Measurements from ENCODE around the gene S100A14. TPM values are rescaled to one million over a fixed set of nuclear protein-coding genes. Genes with fewer than 3 reads are reported as not detected.
A peak's percentile ranks its signal among the peaks of the same experiment; 100 is the strongest.

S100A14 gene
- total and polyA plus RNA-seq, 2 of the 4 experiments (the other 2 are of a cell fraction): 0.10 TPM; not detected in 1

DNA sequence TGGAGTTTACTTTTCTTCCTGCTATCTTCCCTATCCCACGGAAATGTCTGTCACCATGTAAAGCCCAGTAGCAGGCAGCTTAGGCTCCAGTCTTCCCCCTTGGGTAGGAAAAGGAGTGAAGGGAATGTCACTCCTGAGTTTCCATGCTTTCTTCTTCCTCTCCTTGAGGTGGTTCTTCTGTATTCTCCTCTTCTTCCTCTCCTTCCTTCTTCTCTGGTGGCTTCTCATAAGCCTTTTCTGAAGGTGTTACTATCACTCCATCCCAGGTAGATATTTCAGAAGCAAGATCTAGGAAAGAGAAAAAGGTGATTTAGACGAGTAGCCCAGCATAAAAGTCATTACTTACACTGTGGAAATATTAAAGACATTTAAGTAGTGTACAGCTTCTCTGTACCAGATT lies 46.1 kb upstream of the S100A14 start:
- dilution Hi-C loops (cut with HindIII; ENCODE audit: low sequenced_read_pairs, unreplicated experiment) (no loop called here), intact Hi-C loops (cut with micrococcal nuclease) (no loop called here), in situ Hi-C loops (cut with MboI; ENCODE audit: low sequenced_read_pairs) (no loop called here)
- no peaks in the 10 kb centered on the region; the same call in 1 of the 2 replicates for H3K9me1 ChIP-seq (ENCODE audit: insufficient read depth, low read length)
- no peak overlapping the region for H2AK9ac ChIP-seq (replicated peaks; ENCODE audit: low read depth, low read length, poor library complexity)
- H2AFZ ChIP-seq (replicated peaks; ENCODE audit: low read length, poor library complexity): no peak overlapping the region
- no peaks in the 10 kb centered on the region for H3K27me3 ChIP-seq (ENCODE audit: control insufficient read depth, insufficient read depth, low read length)
- no peak overlapping the region for H4K91ac ChIP-seq (ENCODE audit: insufficient read depth, low read depth, low read length)
- BruUV-seq (replicated peaks): TSS peak; percentile 88
- no peak overlapping the region for H3K4ac ChIP-seq (ENCODE audit: low read depth, low read length)
- H3K4me2 ChIP-seq (ENCODE audit: low read depth, low read length): no peak overlapping the region
- peaks cover 58% of the 10 kb centered on the region for H3K36me3 ChIP-seq (ENCODE audit: control insufficient read depth, insufficient read depth, low read length)
- no peak overlapping the region for H3K23ac ChIP-seq (ENCODE audit: low read depth, low read length)
- no peak overlapping the region for H4K8ac ChIP-seq (ENCODE audit: low read depth in 2 of 2, low read length in 2 of 2)
- no peak overlapping the region for H3K18ac ChIP-seq (ENCODE audit: low read depth, low read length)
- no peak for DNase-seq
- H4K5ac ChIP-seq (ENCODE audit: low read depth, low read length): no peak overlapping the region
- no peak overlapping the region for H3K14ac ChIP-seq (replicated peaks; ENCODE audit: low read depth, low read length)
- ATAC-seq (ENCODE audit: low read depth): no peak
- no peak overlapping the region for H2BK15ac ChIP-seq (ENCODE audit: low read depth, low read length)
- no peak overlapping the region for H3K27ac ChIP-seq (ENCODE audit: insufficient read depth, low read length)
- ChIA-PET CTCF (no interaction called here), POLR2A (ENCODE audit: unreplicated experiment) (no interaction called here)
- no peaks in the 10 kb centered on the region for H3K9me3 ChIP-seq (ENCODE audit: control insufficient read depth, insufficient read depth, low read length)
- no CpG with 5 or more reads among the region's 2 CpGs for WGBS, 2 experiments (ENCODE audit: extremely low coverage in 2 of 2, insufficient read length in 1 of 2)
- H2BK120ac ChIP-seq (ENCODE audit: low read depth, low read length): no peak overlapping the region
- no peak overlapping the region for H3K4me3 ChIP-seq (ENCODE audit: insufficient read depth, low read depth, low read length)
- no peak overlapping the region for H2BK5ac ChIP-seq (ENCODE audit: low read depth, low read length, poor library complexity, severe bottlenecking)
- peaks cover 3% of the 10 kb centered on the region for H3K4me1 ChIP-seq (ENCODE audit: control insufficient read depth, insufficient read depth, low read length)
- TF ChIP-seq FOS (IDR thresholded peaks at IDR 0.05; ENCODE audit: low read depth, low read length): no peak
- TF ChIP-seq SMC3 (IDR thresholded peaks at IDR 0.05; ENCODE audit: low read depth, low read length): no peak
- TF ChIP-seq BHLHE40 (IDR thresholded peaks at IDR 0.05; ENCODE audit: low read depth, low read length): no peak
- TF ChIP-seq, protein P1, sequence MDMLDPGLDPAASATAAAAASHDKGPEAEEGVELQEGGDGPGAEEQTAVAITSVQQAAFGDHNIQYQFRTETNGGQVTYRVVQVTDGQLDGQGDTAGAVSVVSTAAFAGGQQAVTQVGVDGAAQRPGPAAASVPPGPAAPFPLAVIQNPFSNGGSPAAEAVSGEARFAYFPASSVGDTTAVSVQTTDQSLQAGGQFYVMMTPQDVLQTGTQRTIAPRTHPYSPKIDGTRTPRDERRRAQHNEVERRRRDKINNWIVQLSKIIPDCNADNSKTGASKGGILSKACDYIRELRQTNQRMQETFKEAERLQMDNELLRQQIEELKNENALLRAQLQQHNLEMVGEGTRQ (IDR thresholded peaks at IDR 0.05; ENCODE audit: low read depth, low read length): no peak
- TF ChIP-seq, protein P2, sequence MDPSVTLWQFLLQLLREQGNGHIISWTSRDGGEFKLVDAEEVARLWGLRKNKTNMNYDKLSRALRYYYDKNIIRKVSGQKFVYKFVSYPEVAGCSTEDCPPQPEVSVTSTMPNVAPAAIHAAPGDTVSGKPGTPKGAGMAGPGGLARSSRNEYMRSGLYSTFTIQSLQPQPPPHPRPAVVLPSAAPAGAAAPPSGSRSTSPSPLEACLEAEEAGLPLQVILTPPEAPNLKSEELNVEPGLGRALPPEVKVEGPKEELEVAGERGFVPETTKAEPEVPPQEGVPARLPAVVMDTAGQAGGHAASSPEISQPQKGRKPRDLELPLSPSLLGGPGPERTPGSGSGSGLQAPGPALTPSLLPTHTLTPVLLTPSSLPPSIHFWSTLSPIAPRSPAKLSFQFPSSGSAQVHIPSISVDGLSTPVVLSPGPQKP (IDR thresholded peaks at IDR 0.05; ENCODE audit: borderline replicate concordance, low read depth, low read length): no peak
- no peak for TF ChIP-seq CEBPB (IDR thresholded peaks at IDR 0.05; ENCODE audit: low read depth, low read length)
- H3K9ac ChIP-seq (ENCODE audit: low read depth, low read length): no peak overlapping the region
- H4K20me1 ChIP-seq (ENCODE audit: insufficient read depth, low read length): no peaks in the 10 kb centered on the region
- H2BK20ac ChIP-seq (ENCODE audit: low read depth, low read length): no peak overlapping the region
- peaks cover 14 to 31% of the 10 kb centered on the region in 2 experiments; a peak in 3 of 4 replicates for H3K79me1 ChIP-seq (ENCODE audit: low read depth in 1 of 2, low read length in 2 of 2)
- no peak overlapping the region for H3K56ac ChIP-seq (ENCODE audit: extremely low read depth, insufficient read depth, low read length)
- no peak overlapping the region for H2AK5ac ChIP-seq (ENCODE audit: low read depth, low read length)
